ENCODE data around the gene CCDC69. TPM values are rescaled to one million over a fixed set of nuclear protein-coding genes. Genes with fewer than 3 reads are reported as not detected.

Gene CCDC69
- 1.5 to 2.0 TPM (median 1.9 TPM) in 5 replicates for total RNA-seq (2022; extraction: Qiagen RNA extraction; ENCODE audit: low read depth)

DNA sequence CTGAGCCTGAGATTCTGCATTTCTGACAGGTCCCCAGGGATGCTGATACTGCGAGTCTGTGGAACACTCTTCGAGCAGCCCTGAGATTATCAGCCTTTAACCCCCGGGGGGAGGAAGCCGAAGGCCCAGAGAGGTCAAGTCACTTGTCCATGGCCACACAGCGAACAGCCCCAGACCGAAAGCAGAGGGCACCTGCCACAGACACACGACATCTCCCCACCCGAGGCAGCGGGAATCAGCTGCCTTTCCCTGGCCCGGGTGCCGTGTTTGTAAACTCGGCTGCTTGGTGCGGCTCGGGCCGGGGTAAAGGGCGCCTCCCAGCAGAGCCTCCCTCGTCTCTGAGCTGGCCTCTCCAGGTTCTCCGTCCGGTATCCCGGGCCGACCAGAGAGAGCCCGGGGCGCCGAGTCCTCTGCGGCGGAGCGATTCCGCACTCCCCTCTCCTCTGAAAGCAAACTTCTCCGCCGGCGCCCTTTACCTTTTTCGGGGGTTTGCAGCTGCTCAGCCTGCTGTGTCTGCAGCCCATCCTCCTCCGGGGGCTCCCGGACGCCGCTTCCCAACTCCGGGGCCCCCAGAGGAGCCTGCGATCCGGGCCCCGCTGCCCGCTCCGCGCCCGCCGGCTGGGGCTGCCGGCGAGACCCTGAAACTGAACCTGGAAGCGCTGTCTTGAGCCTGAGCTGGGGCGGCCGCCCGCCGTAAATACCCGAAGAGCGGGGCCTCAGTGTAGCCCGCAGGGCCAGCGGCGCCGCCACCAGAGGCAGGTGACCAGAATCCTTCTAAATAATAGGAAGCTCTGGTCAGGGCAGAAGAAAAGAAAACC is at the start of gene CCDC69:
Gene CCDC69 (minus strand): TSS at position 646 of the 818 bp plus-strand sequence. CDS start 122 bp downstream, at position 524.

DNA sequence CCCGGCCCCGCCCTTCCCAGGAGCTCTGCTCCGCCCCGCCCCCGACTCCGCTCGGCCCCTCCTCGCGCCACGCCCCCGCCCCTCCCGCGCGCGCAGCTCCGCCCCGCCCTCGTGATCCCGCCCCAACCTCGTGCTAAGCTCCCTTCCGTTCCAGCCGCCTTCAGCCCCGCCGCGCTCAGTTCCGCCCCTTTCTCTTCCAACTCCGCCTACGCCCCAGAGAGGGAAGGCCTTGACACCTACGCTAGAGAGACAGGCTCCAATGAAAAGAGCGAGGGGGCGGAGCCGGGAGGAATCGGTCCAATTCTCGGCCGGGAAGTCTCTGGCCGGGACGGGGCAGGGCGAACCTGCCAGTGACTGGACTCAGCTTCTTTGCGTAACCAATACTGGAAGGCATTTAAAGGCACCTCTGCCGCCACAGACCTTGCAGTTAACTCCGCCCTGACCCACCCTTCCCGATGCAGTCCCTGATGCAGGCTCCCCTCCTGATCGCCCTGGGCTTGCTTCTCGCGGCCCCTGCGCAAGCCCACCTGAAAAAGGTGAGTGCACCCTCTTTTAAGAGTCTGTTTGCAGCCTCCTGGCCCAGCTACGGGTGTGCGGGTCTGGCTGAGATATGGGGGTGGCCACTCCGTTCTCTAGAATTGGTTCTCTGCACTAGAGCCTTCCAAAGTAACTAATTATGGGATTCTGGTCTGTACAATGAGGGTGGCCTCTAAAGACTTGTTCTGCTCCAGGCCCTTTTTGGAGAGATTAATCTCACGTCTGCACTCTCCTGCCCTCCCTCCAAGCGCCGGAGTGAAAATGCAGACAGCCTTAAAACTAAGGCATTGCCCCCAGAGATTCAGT is 29.1 kb upstream of the CCDC69 start, which contains the start of gene GM2A:
Gene GM2A (plus strand): TSS at position 424 of the 843 bp plus-strand sequence. CDS start 32 bp downstream, at position 456.

DNA sequence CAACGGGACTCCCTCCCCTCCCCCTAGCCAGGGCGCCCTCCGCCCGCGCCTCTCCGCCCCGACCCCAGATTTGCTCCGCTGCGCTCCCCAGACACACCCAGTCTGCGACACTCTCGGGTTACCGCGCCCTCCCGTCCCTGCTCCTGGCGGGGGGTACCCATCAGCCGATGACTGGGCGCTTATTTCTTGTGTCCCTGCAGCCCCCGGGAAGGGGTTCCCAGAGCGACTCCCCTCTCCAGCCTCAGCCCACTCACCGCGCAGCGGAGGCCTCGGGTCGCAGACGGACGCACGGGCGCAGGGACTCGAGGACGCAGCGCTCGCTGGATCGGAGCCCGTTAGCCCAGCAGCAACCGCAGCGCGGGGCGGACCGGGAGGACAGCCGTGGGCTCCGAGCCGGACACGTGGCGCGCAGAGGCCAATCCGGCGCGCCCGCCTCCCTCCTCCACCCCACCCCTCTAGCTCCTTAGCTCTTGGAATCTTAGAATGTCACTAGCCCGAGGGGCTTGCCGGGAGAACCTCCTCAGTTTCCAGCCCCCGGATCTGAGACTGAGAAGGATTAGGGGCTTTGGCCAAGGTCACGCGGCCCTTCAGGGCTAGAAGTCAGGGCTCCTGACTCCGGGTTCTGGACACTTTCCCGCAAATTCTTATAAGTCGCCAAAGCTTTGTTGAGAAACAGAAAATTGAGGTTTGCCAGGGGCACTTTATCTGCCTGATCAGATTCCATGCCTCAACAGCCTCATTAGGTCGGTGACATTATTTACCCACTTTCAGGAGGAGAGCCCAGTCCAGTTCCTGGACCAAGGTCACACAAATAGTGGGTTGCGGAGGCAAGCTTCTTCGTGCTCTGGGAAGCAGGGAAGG is 66.2 kb downstream of the CCDC69 start, which contains the start of gene ANXA6:
Gene ANXA6 (minus strand): TSS at position 354 of the 861 bp plus-strand sequence. CDS start 9,878 bp downstream, outside the sequence.

Other genes with a start within 250 kb of the CCDC69 start
- gene GPX3, start 203.5 kb downstream of the CCDC69 start, total RNA-seq (2022; extraction: Qiagen RNA extraction; ENCODE audit: low read depth) = 15.4 to 22.8 TPM (median 17.9 TPM) in 5 replicates
- gene TNIP1, start 143.1 kb downstream of the CCDC69 start, total RNA-seq (2022; extraction: Qiagen RNA extraction; ENCODE audit: low read depth) = 139 to 162 TPM (median 151 TPM) in 5 replicates
- 40.7 to 44.8 TPM (median 42.1 TPM) in 5 replicates for gene ANXA6, start 66.3 kb downstream of the CCDC69 start, total RNA-seq (2022; extraction: Qiagen RNA extraction; ENCODE audit: low read depth)
- gene GM2A, start 29.1 kb upstream of the CCDC69 start, total RNA-seq (2022; extraction: Qiagen RNA extraction; ENCODE audit: low read depth) = 14.8 to 17.5 TPM (median 17.2 TPM) in 5 replicates
- gene SLC36A3, start 79.7 kb upstream of the CCDC69 start, total RNA-seq (2022; extraction: Qiagen RNA extraction; ENCODE audit: low read depth) = not detected in 5 replicates
- not detected in 5 replicates for gene SLC36A2, start 123.5 kb upstream of the CCDC69 start, total RNA-seq (2022; extraction: Qiagen RNA extraction; ENCODE audit: low read depth)
- gene SLC36A1, start 223.5 kb upstream of the CCDC69 start, total RNA-seq (2022; extraction: Qiagen RNA extraction; ENCODE audit: low read depth) = 8.4 to 10.2 TPM (median 9.0 TPM) in 5 replicates